AG04450 (cell line): ENCODE measurements around the gene MYH8. TPM values are rescaled to one million over a fixed set of nuclear protein-coding genes. Genes with fewer than 3 reads are reported as not detected.

ENCODE experiments used
- CTCF ChIA-PET: fragments of 300-600, 350-600 bp; formaldehyde crosslinking; extraction: SDS; loops from one replicate; lab custom pipeline; 2022; ENCODE audit warnings: antibody characterized with exemption, inconsistent platforms; lab: Charles Lee
- POLR2A ChIA-PET: fragments of 350-600 bp; formaldehyde crosslinking; extraction: SDS; loops from one replicate; lab custom pipeline; 2021; ENCODE audit warnings: antibody characterized with exemption, inconsistent platforms; lab: Yijun Ruan, JAX
- DNase-seq: peaks from one replicate; pipeline ENCODE4 v3.0.0-alpha.2; 2011; ENCODE audit warnings: low read depth, low spot score
- H3K27ac ChIP-seq: one replicate; pipeline ENCODE4 v1.5.1; 2012; ENCODE audit warnings: low read depth, low read length, control low read depth
- H3K27me3 ChIP-seq: one replicate; pipeline ENCODE4 v1.6.0; 2012; ENCODE audit warnings: low read length; ENCODE audit not compliant: control insufficient read depth, insufficient read depth
- H3K4me3 ChIP-seq: 2 replicates; pipeline ENCODE4 v1.5.1; 2011; ENCODE audit warnings: mild to moderate bottlenecking, low read depth, low read length, control low read depth
- H3K9me3 ChIP-seq: 2 replicates; pipeline ENCODE4 v1.5.1; 2012; ENCODE audit warnings: low read length; ENCODE audit not compliant: control insufficient read depth, insufficient read depth
- polyA plus RNA-seq: library from polyadenylated mRNA; depleted of rRNA; stranded (reverse); fragments of >200 nt; gene quantifications from 2 replicates; pipeline ENCODE4 v1.2.3, GENCODE V29; 2011
- TF ChIP-seq, protein P1 (sequence below): IDR thresholded peaks from 2 replicates; pipeline ENCODE4 v1.5.1; 2011; ENCODE audit warnings: low read depth, low read length, control low read depth, inconsistent platforms

The MYH8 gene
- polyA plus RNA-seq, 1 experiment, result not detected

DNA sequence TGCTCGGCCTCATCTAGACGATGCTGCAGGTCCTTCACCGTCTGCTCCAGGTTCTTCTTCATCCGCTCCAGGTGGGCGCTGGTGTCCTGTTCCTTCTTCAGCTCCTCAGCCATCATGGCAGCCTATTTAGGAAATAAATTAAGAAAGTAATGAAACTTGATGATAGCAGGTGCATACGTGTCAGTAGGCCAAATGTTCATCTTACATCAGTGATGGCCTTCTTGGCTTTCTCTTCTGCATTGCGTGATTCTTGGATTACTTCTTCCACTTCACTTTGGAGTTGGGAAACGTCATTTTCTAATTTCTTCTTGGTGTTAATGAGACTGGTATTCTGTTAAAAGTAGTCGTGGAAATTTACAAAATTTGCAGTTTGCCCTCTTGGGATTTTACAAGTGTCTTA is 28.9 kb downstream of the MYH8 start:
- POLR2A ChIA-PET, result no interaction called here
- TF ChIP-seq, protein P1, sequence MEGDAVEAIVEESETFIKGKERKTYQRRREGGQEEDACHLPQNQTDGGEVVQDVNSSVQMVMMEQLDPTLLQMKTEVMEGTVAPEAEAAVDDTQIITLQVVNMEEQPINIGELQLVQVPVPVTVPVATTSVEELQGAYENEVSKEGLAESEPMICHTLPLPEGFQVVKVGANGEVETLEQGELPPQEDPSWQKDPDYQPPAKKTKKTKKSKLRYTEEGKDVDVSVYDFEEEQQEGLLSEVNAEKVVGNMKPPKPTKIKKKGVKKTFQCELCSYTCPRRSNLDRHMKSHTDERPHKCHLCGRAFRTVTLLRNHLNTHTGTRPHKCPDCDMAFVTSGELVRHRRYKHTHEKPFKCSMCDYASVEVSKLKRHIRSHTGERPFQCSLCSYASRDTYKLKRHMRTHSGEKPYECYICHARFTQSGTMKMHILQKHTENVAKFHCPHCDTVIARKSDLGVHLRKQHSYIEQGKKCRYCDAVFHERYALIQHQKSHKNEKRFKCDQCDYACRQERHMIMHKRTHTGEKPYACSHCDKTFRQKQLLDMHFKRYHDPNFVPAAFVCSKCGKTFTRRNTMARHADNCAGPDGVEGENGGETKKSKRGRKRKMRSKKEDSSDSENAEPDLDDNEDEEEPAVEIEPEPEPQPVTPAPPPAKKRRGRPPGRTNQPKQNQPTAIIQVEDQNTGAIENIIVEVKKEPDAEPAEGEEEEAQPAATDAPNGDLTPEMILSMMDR, result no peak
- CTCF ChIA-PET, result no interaction called here

DNA sequence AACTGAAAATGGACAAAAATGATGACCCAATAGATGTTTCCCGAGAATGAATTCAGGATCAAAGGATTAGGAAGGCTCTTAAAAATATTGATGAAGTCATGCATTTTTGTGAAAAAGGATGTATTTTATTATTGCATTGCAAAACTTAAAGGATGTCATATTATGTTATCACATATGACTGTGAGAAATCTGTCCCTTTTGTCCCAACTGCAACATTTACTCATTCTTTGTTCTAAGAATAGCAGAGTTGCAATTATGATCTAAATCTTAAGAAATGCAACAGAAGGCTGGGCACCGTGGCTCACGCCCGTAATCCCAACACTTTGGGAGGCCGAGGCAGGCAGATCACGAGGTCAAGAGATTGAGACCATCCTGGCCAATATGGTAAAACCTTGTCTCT is 35.9 kb downstream of the MYH8 start:
- POLR2A ChIA-PET, result no interaction called here
- no peak overlapping the region for H3K27ac ChIP-seq

More for the DNA sequence above, 28.9 kb downstream of the MYH8 start:
- Histone ChIP-seq H3K27me3 (no peaks in the 10 kb centered on the region), H3K9me3 (peaks cover 9% of the 10 kb centered on the region), H3K4me3 (no peak overlapping the region), H3K27ac (no peak overlapping the region)
- no peak for DNase-seq

DNA sequence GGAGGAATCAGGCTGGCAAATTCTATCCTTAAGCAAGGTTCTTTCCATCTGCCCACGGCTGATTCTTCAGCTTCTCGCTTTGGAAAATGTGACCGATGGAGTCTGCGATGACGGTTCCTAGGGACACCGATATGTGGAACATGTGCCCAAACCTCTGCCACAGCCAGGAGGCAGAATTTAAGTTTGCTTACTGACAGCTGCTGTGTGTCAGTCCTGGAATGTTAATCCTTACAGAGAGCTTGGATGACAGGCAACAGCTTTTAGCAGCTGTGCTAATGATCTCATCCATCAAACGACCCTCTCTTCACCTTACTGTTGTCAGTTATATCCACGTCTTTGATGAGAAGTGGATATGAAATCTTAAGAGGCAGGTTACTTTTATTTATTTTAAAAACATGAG is 37.6 kb downstream of the MYH8 start:
- POLR2A ChIA-PET, result interaction anchor here (0.6 kb wide), 1 partner anchor 1317 kb away, joined by 3 read pairs; no protein-coding TSS in a partner anchor
- TF ChIP-seq, protein P1, result no peak
- H3K27ac ChIP-seq, result no peak overlapping the region
- no peak overlapping the region for H3K4me3 ChIP-seq
- H3K9me3 ChIP-seq, result peaks cover 21% of the 10 kb centered on the region
- no peak for DNase-seq
- CTCF ChIA-PET, result no interaction called here
- no peaks in the 10 kb centered on the region for H3K27me3 ChIP-seq

More for the DNA sequence above, 35.9 kb downstream of the MYH8 start:
- Histone ChIP-seq H3K27me3 (no peaks in the 10 kb centered on the region), H3K4me3 (no peak overlapping the region), H3K9me3 (peaks cover 25% of the 10 kb centered on the region)
- CTCF ChIA-PET, result no interaction called here
- no peak for DNase-seq
- TF ChIP-seq, protein P1, result no peak

DNA sequence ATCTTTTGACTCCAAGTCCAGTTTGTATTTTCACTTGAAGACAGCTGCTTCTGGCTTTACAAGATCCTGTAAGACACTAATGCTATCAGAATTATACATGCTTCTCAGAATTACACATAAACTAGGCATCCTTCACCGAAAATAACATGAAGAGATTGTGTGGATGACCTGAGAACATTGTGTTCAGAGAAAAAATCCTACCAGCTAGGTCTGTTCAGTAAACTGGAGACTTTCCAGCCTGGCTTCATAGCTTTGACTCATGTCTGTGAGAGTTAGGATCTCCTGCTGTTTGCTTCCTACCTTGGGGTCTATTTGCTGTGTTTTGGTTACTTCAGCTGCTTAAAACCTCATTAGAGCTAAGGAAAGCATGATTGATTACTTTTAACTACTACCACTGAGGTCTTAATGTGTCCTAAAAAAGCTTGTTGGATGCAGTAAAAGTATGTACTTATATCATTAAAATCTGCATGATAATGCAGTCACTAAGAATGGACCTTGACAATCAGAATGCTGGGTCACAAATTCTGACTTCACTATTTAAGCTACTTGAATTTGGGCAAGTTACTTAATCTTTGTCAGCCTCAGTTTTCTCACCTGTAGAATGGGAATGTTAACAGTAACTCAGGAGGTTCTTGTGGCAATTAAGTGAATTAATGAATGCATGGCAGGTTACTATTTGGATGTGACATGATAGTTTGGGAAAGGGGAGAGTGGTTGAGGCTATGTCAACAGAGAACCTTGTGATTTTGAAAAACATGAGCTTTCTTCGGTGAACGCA is 40.9 kb downstream of the MYH8 start:
- DNase-seq, result no peak
- Histone ChIP-seq H3K9me3 (peaks cover 22% of the 10 kb centered on the region), H3K27me3 (no peaks in the 10 kb centered on the region), H3K4me3 (no peak overlapping the region), H3K27ac (no peak overlapping the region)
- ChIA-PET CTCF (no interaction called here), POLR2A (no interaction called here)
- TF ChIP-seq, protein P1, result no peak

DNA sequence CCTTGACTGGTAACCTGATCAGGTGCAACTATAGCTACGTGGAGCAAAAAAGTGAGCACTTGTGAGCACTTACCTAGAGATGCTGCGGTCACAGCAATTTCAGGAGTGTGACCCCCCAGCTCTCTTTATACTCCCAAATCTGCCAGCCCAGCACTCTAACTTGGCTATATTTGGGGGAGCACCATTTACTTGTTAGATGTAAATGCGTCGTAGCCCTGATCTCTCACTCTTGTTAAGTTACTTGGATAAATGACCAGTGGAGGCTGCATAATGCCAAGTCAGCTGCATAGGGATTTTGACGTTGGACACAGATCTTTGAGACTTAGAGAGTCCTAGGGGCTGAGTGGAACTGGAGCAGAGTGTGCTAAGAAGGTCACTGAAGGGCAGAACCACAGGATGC is 48.8 kb downstream of the MYH8 start, which contains the start of gene MYH13:
Gene MYH13 (minus strand): TSS at position 101 of the 400 bp plus-strand sequence. CDS start 8,476 bp downstream, outside the sequence.
- ChIA-PET CTCF (no interaction called here), POLR2A (no interaction called here)
- TF ChIP-seq, protein P1, result no peak
- Histone ChIP-seq H3K27ac (no peak within 1 kb of the TSS), H3K9me3 (peaks cover 7% of the 10 kb centered on the region), H3K27me3 (no peaks in the 10 kb centered on the region), H3K4me3 (no peak within 1 kb of the TSS)
- DNase-seq, result no peak
